Neural progenitor cell (in vitro differentiated cells): ENCODE results near the gene GTPBP3. TPM values are rescaled to one million over a fixed set of nuclear protein-coding genes. Genes with fewer than 3 reads are reported as not detected.

Experiments used
- DNase-seq: peaks from one replicate; pipeline ENCODE4 v3.0.0-alpha.2; 2016; ENCODE audit warnings: low spot score
- H2AFZ ChIP-seq: fragments of 200-600 bp; sonication (generic); replicated peaks from 2 replicates; pipeline ENCODE4 v1.6.1; 2016; ENCODE audit warnings: antibody characterized with exemption
- H3F3A ChIP-seq: fragments of 200-600 bp; sonication (generic); 2 replicates; pipeline ENCODE4 v1.6.1; 2016; ENCODE audit warnings: antibody characterized with exemption, low read depth
- H3K27ac ChIP-seq: fragments of 200-600 bp; sonication (generic); 2 replicates; pipeline ENCODE4 v1.5.1; 2016; ENCODE audit warnings: mild to moderate bottlenecking
- H3K27me3 ChIP-seq: fragments of 200-600 bp; sonication (generic); 2 replicates; pipeline ENCODE4 v1.6.1; 2016; ENCODE audit warnings: mild to moderate bottlenecking, moderate library complexity
- H3K36me3 ChIP-seq: fragments of 200-600 bp; sonication (generic); 2 replicates; pipeline ENCODE4 v1.5.1; 2016
- H3K4me1 ChIP-seq: fragments of 200-600 bp; sonication (generic); 2 replicates; pipeline ENCODE4 v1.6.1; 2016; ENCODE audit warnings: mixed run types
- H3K4me2 ChIP-seq: fragments of 200-600 bp; sonication (generic); 2 replicates; pipeline ENCODE4 v1.6.1; 2016
- H3K4me3 ChIP-seq: fragments of 200-600 bp; sonication (generic); 2 replicates; pipeline ENCODE4 v1.5.1; 2016
- H3K79me2 ChIP-seq: fragments of 200-600 bp; sonication (generic); 2 replicates; pipeline ENCODE4 v1.6.1; 2016; ENCODE audit warnings: low read depth
- H3K9ac ChIP-seq: fragments of 200-600 bp; sonication (generic); 2 replicates; pipeline ENCODE4 v1.6.1; 2016
- H3K9me3 ChIP-seq: fragments of 200-600 bp; sonication (generic); 2 replicates; pipeline ENCODE4 v1.5.1; 2016; ENCODE audit warnings: low read depth
- H4K20me1 ChIP-seq: fragments of 200-600 bp; sonication (generic); 2 replicates; pipeline ENCODE4 v1.6.1; 2016; ENCODE audit warnings: low read depth
- H3K27ac Mint-ChIP-seq: 3 replicates; pipeline ENCODE4 v1.8.0; 2021; ENCODE audit warnings: mixed read lengths
- H3K27me3 Mint-ChIP-seq: 2 replicates; pipeline ENCODE4 v1.8.0; 2022; ENCODE audit warnings: low read depth, mild to moderate bottlenecking, inconsistent platforms, moderate library complexity, mixed read lengths; ENCODE audit not compliant: insufficient read depth
- H3K36me3 Mint-ChIP-seq: 3 replicates; pipeline ENCODE4 v1.8.0; 2021; ENCODE audit warnings: mixed read lengths
- H3K4me1 Mint-ChIP-seq: 3 replicates; pipeline ENCODE4 v1.8.0; 2021; ENCODE audit warnings: mixed read lengths
- H3K4me3 Mint-ChIP-seq: 3 replicates; pipeline ENCODE4 v1.8.0; 2021; ENCODE audit warnings: mild to moderate bottlenecking, moderate library complexity, mixed read lengths
- H3K9me3 Mint-ChIP-seq: 3 replicates; pipeline ENCODE4 v1.8.0; 2020; ENCODE audit warnings: mixed read lengths
- EZH2 ChIP-seq: fragments of 200-600 bp; sonication (generic); IDR thresholded peaks from 2 replicates; pipeline ENCODE4 v1.6.1; 2017; ENCODE audit warnings: antibody characterized with exemption, mild to moderate bottlenecking, moderate library complexity
- EZH2phosphoT487 ChIP-seq: fragments of 200-600 bp; sonication (generic); IDR thresholded peaks from 2 replicates; pipeline ENCODE4 v1.6.1; 2017; ENCODE audit warnings: antibody characterized with exemption
- total RNA-seq: library from RNA; depleted of rRNA; stranded (reverse); fragments of >200 nt; gene quantifications from 2 replicates; pipeline ENCODE4 v1.2.3, GENCODE V29; 2015; ENCODE audit warnings: low replicate concordance
- TF ChIP-seq, protein P1 (sequence below): fragments of 200-600 bp; sonication (generic); IDR thresholded peaks from 2 replicates; pipeline ENCODE4 v1.5.1; 2017; ENCODE audit warnings: antibody characterized with exemption, mild to moderate bottlenecking

Gene GTPBP3
- total RNA-seq, 1 donor from 2014 or later: 13.2 TPM

DNA sequence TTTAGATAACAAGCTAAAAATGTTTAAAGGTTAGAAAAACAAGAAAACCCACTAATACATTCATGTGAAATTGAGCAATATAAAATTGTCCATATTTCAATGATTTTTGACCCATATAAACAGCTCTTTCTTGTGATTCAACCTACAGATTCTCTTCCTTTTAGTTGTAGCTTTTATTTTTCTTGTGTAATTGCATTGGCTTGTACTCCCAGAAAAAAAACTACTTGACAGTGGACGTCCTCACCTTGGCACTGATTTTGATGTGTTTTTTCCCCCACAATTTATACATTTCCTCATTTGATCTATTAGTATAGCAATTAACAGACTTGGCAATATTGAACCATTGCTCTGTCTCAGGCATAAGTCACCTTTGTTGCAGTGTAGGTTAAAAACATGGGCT lies 51.9 kb downstream of the GTPBP3 start:
- no peak for TF ChIP-seq EZH2phosphoT487
- H3F3A ChIP-seq: peaks cover 26% of the 10 kb centered on the region

DNA sequence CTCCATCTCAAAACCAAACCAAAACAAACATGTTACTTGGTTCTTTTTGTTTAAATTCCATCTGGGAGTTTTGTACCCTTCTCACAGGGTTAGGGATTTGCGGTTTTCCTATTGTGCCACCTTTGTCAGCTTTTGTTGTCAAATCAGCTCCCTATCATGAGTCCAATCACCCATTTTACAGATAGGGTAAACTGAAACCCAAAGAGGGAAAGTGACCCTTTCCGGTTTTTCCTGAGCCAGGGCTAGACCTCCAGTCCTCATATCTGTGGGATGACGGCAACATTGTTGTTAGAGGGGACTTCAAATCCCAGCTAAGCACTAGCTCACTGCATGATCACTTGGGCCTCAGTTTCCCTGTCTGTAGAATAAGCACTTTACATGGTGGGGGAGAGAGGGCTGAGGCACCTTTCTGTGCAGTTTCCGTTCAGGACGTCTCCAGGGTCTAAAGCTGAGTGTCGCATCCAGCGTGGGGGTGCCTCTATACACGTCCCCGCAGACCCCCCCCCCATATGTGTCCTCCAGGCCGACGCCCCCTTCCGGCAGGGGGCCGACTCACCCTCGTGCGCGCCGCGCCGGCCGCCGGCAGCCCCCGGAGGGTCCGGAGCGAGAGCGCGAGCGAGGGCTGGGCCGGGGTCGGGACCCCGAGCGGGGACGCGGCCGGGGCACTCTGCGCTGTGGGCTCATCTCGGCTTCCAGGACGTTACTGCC lies 52.8 kb downstream of the GTPBP3 start:
- peaks cover 4% of the 10 kb centered on the region for H3K9me3 ChIP-seq
- H3K27ac ChIP-seq: no peak overlapping the region
- DNase-seq: no peak

More for the DNA sequence above, 51.9 kb downstream of the GTPBP3 start:
- Mint-ChIP-seq H3K4me1 (peaks cover 14% of the 10 kb centered on the region), H3K36me3 (no peaks in the 10 kb centered on the region), H3K4me3 (no peak overlapping the region), H3K27ac (no peak overlapping the region), H3K27me3 (peaks cover 22% of the 10 kb centered on the region), H3K9me3 (peaks cover 8% of the 10 kb centered on the region)
- H3K79me2 ChIP-seq: no peaks in the 10 kb centered on the region
- H3K9me3 ChIP-seq: peaks cover 4% of the 10 kb centered on the region
- no peaks in the 10 kb centered on the region for H4K20me1 ChIP-seq
- H3K4me3 ChIP-seq: no peak overlapping the region
- H2AFZ ChIP-seq: no peak overlapping the region
- no peaks in the 10 kb centered on the region for H3K4me1 ChIP-seq
- H3K27me3 ChIP-seq: peaks cover 14% of the 10 kb centered on the region
- H3K9ac ChIP-seq: no peak overlapping the region
- DNase-seq: no peak
- no peak overlapping the region for H3K4me2 ChIP-seq
- H3K36me3 ChIP-seq: no peaks in the 10 kb centered on the region
- H3K27ac ChIP-seq: no peak overlapping the region

DNA sequence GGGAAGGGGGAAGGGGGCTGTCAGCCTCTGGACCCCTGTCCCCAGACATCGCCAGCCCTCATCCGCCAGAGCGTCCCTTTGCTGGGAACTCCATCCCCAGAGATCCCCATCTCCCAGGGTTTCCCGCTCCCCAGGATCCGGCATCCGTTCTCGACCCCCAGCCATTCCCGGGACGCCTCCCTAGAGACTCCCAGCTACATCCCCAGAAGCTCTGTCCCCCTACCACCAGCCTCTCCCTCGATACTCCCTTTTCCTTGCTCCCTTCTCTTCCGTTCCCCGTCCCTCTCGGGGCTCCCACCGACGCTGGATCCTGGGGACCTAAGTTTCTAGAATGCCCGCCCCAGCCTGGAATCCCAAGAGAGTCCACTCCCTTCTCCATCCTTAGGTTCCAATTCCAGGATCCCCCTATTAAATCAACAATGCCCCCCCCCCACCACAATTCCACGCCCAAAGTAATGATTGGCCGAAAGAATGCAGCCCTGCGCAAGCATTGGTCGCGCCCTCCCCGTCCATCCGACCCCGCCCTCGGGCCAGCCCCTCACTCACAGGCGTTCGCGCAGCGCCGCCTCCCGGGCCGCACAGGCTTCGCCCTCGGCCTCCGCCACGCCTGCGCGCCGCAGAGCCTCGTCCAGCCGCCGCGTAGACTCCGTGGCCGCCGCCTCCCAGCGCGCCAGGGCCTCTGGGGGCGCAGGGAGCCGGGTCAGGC lies 53.5 kb downstream of the GTPBP3 start:
- H3K27me3 Mint-ChIP-seq: peaks cover 20% of the 10 kb centered on the region
- no peaks in the 10 kb centered on the region for H3K36me3 ChIP-seq
- H3K4me2 ChIP-seq: peak overlapping the region; percentile 97
- peak overlapping the region; percentile 74 for H2AFZ ChIP-seq
- peaks cover 8% of the 10 kb centered on the region for H3K9me3 Mint-ChIP-seq
- peak overlapping the region; percentile 96 for H3K4me3 Mint-ChIP-seq
- no peaks in the 10 kb centered on the region for H3K79me2 ChIP-seq
- no peak overlapping the region for H3K9ac ChIP-seq
- H3K27ac ChIP-seq: no peak overlapping the region
- no peaks in the 10 kb centered on the region for H3K4me1 ChIP-seq
- H3K4me1 Mint-ChIP-seq: peaks cover 18% of the 10 kb centered on the region
- H3K27me3 ChIP-seq: peaks cover 14% of the 10 kb centered on the region
- H3K9me3 ChIP-seq: peaks cover 4% of the 10 kb centered on the region
- H3K36me3 Mint-ChIP-seq: no peaks in the 10 kb centered on the region
- DNase-seq: peak; percentile 99
- peaks cover 26% of the 10 kb centered on the region for H3F3A ChIP-seq
- TF ChIP-seq EZH2: no peak
- TF ChIP-seq EZH2phosphoT487: no peak
- TF ChIP-seq, protein P1, sequence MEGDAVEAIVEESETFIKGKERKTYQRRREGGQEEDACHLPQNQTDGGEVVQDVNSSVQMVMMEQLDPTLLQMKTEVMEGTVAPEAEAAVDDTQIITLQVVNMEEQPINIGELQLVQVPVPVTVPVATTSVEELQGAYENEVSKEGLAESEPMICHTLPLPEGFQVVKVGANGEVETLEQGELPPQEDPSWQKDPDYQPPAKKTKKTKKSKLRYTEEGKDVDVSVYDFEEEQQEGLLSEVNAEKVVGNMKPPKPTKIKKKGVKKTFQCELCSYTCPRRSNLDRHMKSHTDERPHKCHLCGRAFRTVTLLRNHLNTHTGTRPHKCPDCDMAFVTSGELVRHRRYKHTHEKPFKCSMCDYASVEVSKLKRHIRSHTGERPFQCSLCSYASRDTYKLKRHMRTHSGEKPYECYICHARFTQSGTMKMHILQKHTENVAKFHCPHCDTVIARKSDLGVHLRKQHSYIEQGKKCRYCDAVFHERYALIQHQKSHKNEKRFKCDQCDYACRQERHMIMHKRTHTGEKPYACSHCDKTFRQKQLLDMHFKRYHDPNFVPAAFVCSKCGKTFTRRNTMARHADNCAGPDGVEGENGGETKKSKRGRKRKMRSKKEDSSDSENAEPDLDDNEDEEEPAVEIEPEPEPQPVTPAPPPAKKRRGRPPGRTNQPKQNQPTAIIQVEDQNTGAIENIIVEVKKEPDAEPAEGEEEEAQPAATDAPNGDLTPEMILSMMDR: peak; percentile 75
- H4K20me1 ChIP-seq: no peaks in the 10 kb centered on the region
- H3K27ac Mint-ChIP-seq: no peak overlapping the region
- peak overlapping the region; percentile 63 for H3K4me3 ChIP-seq

More for the DNA sequence above, 52.8 kb downstream of the GTPBP3 start:
- Mint-ChIP-seq H3K4me1 (peaks cover 15% of the 10 kb centered on the region), H3K27me3 (peaks cover 23% of the 10 kb centered on the region), H3K36me3 (no peaks in the 10 kb centered on the region), H3K9me3 (peaks cover 8% of the 10 kb centered on the region), H3K27ac (no peak overlapping the region), H3K4me3 (peak overlapping the region; percentile 96)
- no peaks in the 10 kb centered on the region for H3K4me1 ChIP-seq
- no peaks in the 10 kb centered on the region for H3K36me3 ChIP-seq
- no peaks in the 10 kb centered on the region for H4K20me1 ChIP-seq
- TF ChIP-seq EZH2phosphoT487 (no peak), EZH2 (peak; percentile 10)
- TF ChIP-seq, protein P1: peak; percentile 50
- H3F3A ChIP-seq: peaks cover 26% of the 10 kb centered on the region
- H3K27me3 ChIP-seq: peaks cover 14% of the 10 kb centered on the region
- peak overlapping the region; percentile 63 for H3K4me3 ChIP-seq
- H3K79me2 ChIP-seq: no peaks in the 10 kb centered on the region
- peak overlapping the region; percentile 74 for H2AFZ ChIP-seq
- no peak overlapping the region for H3K9ac ChIP-seq
- H3K4me2 ChIP-seq: peak overlapping the region; percentile 83
